Measurements from ENCODE around the gene EHD1. TPM values are rescaled to one million over a fixed set of nuclear protein-coding genes. Genes with fewer than 3 reads are reported as not detected.
A peak's percentile ranks its signal among the peaks of the same experiment; 100 is the strongest.

The EHD1 gene
- total and polyA plus RNA-seq, 9 of the 15 experiments (the other 6 are each of a cell fraction or from before 2014, with no cell fraction given), result 0.46 to 65.0 (median 16.4) TPM

DNA sequence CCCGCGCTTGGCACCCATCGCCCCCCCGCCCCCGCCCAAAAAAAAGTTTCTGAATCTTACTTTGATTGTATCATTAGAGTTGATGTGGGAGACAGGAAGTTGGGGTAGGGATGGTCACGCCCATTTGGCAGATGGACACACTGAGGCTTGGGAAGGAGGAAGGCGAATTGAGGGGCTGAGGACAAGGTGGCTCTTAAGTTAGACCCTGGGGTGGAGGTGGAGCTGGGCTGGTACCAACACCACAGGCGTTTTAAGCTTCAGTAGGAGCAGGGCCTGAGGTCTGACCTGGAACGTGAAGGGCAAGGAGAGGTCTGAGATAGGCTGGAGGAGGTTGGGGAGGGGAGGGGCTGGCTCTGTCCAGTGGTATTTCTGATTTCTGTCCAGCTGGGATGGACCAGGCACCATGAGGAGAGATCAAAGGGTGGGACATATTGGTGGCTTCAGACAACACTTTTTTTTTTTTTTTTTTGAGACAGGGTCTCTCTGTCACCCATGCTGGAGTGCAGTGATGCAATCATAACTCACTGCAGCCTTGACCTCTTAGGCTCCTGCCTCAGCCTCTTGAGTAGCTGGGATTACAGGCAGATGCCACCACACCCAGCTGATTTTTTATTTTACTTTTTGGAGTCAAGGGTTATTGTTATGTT, 33.2 kb downstream of the EHD1 start (continued):
- TF ChIP-seq NR3C1 (CRISPR knock-in tag; IDR thresholded peaks at IDR 0.05), result no peak
- no peak for TF ChIP-seq ZNF146 (CRISPR knock-in tag; IDR thresholded peaks at IDR 0.05; ENCODE audit: unreplicated experiment)
- TF ChIP-seq HNRNPH1 (optimal IDR thresholded peaks at IDR 0.05; ENCODE audit: low read depth, low read length), result no peak
- no peak for TF ChIP-seq ZZZ3 (IDR thresholded peaks at IDR 0.05)
- TF ChIP-seq, protein P1, sequence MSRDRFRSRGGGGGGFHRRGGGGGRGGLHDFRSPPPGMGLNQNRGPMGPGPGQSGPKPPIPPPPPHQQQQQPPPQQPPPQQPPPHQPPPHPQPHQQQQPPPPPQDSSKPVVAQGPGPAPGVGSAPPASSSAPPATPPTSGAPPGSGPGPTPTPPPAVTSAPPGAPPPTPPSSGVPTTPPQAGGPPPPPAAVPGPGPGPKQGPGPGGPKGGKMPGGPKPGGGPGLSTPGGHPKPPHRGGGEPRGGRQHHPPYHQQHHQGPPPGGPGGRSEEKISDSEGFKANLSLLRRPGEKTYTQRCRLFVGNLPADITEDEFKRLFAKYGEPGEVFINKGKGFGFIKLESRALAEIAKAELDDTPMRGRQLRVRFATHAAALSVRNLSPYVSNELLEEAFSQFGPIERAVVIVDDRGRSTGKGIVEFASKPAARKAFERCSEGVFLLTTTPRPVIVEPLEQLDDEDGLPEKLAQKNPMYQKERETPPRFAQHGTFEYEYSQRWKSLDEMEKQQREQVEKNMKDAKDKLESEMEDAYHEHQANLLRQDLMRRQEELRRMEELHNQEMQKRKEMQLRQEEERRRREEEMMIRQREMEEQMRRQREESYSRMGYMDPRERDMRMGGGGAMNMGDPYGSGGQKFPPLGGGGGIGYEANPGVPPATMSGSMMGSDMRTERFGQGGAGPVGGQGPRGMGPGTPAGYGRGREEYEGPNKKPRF (IDR thresholded peaks at IDR 0.05; ENCODE audit: low read depth, low read length), result no peak
- TF ChIP-seq CHD4 (IDR thresholded peaks at IDR 0.05; ENCODE audit: insufficient read depth, insufficient replicate concordance, low read depth, low read length, poor library complexity, severe bottlenecking), result peak; percentile 97
- TF ChIP-seq CHD1 (IDR thresholded peaks at IDR 0.05; ENCODE audit: low read length), result peak; percentile 37
- TF ChIP-seq CEBPB (tag; IDR thresholded peaks at IDR 0.05), result peak; percentile 76
- TF ChIP-seq, protein P2, sequence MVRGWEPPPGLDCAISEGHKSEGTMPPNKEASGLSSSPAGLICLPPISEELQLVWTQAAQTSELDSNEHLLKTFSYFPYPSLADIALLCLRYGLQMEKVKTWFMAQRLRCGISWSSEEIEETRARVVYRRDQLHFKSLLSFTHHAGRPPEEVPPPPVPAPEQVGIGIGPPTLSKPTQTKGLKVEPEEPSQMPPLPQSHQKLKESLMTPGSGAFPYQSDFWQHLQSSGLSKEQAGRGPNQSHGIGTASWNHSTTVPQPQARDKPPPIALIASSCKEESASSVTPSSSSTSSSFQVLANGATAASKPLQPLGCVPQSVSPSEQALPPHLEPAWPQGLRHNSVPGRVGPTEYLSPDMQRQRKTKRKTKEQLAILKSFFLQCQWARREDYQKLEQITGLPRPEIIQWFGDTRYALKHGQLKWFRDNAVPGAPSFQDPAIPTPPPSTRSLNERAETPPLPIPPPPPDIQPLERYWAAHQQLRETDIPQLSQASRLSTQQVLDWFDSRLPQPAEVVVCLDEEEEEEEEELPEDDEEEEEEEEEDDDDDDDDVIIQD (CRISPR knock-in tag; IDR thresholded peaks at IDR 0.05), result no peak
- TF ChIP-seq MEF2A (IDR thresholded peaks at IDR 0.05; ENCODE audit: control insufficient read depth, low read depth, low read length), result no peak
- TF ChIP-seq DMBX1 (CRISPR knock-in tag; IDR thresholded peaks at IDR 0.05; ENCODE audit: borderline replicate concordance), result 0 out of 2 replicates have a peak, but pooled peaks have one; percentile 23
- TF ChIP-seq, protein P3, sequence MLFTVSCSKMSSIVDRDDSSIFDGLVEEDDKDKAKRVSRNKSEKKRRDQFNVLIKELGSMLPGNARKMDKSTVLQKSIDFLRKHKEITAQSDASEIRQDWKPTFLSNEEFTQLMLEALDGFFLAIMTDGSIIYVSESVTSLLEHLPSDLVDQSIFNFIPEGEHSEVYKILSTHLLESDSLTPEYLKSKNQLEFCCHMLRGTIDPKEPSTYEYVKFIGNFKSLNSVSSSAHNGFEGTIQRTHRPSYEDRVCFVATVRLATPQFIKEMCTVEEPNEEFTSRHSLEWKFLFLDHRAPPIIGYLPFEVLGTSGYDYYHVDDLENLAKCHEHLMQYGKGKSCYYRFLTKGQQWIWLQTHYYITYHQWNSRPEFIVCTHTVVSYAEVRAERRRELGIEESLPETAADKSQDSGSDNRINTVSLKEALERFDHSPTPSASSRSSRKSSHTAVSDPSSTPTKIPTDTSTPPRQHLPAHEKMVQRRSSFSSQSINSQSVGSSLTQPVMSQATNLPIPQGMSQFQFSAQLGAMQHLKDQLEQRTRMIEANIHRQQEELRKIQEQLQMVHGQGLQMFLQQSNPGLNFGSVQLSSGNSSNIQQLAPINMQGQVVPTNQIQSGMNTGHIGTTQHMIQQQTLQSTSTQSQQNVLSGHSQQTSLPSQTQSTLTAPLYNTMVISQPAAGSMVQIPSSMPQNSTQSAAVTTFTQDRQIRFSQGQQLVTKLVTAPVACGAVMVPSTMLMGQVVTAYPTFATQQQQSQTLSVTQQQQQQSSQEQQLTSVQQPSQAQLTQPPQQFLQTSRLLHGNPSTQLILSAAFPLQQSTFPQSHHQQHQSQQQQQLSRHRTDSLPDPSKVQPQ (CRISPR knock-in tag; IDR thresholded peaks at IDR 0.05; ENCODE audit: borderline replicate concordance), result no peak
- TF ChIP-seq, protein P4, sequence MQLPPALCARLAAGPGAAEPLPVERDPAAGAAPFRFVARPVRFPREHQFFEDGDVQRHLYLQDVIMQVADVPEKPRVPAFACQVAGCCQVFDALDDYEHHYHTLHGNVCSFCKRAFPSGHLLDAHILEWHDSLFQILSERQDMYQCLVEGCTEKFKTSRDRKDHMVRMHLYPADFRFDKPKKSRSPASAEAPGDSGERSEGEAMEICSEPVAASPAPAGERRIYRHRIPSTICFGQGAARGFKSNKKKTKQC (CRISPR knock-in tag; IDR thresholded peaks at IDR 0.05), result no peak
- TF ChIP-seq, protein P5, sequence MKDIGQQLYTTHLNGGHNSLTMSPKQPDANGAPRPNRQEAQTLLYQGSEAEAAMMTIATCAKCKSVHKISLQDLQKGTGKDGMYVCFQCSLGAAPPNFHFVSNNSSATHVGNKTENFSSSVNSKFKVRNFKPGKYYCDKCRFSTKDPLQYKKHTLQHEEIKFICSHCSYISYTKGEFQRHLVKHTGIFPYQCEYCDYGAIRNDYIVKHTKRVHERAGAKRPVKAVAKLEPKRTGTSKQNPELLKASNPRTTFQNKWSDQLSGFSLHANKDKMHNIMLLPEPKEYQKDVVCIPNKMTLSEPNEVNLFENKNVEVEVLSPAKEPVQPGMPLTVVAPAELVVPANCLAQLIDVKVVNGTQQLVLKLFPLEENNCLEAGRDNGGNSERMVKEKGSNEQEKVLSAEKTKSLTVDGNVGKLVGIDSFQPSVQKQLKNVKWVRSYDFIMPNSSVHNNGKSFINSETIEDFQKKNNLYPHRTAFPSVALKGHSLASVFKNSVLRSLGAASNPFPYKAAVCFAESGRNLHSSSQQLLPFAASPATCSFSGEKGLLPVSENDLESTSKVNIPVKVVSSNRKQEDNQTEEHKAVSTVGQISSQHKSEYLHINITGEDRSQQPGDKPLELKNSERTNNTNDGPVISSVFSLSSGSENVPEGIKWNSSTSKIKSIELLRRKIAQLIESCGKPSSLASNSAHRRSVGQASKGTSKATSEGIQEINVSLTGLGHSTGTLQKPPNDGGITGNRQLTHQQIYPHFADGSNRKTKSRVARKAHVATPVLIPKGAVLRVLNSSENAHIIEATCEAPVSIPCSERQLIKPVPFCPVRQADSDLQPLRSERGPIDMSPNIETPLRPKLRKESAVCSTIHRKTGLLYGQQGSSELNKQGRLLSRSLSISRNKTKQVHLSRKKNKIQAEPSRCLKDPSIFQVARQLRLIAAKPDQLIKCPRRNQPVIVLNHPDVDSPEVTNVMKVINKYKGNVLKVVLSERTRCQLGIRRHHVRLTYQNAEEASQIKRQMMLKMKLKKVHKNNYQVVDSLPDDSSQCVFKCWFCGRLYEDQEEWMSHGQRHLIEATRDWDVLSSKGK (CRISPR knock-in tag; IDR thresholded peaks at IDR 0.05), result no peak
- TF ChIP-seq ZNF121 (CRISPR knock-in tag; conservative IDR thresholded peaks at IDR 0.05), result no peak
- TF ChIP-seq SRSF1 (IDR thresholded peaks at IDR 0.05; ENCODE audit: low read depth, low read length), result no peak

Data from K562 (cell line).